DMS53 treated with DMSO at 0.1 percent for 48 hours (cell line): Measurements from ENCODE around the gene USP40.

Source experiments
- DNase-seq: peaks from one replicate; lab custom pipeline; 2025; ENCODE audit not compliant: unreplicated experiment; lab: John Stamatoyannopoulos, UW

Gene USP40

GRCh38 chr2:233445152-233445830, 121.3 kb downstream of the USP40 start:
- DNase-seq: no peak

- no peak for DNase-seq
These were observed 122.1 kb downstream of the USP40 start for GRCh38 chr2:233444501-233444900.

GRCh38 chr2:233443511-233444183, 122.9 kb downstream of the USP40 start:
- DNase-seq: peak; percentile 49

GRCh38 chr2:233442028-233442310, 124.6 kb downstream of the USP40 start:
- DNase-seq: no peak

GRCh38 chr2:233441161-233442027, 125.2 kb downstream of the USP40 start:
- DNase-seq: no peak

- DNase-seq: no peak
These were observed 125.9 kb downstream of the USP40 start for GRCh38 chr2:233440714-233441113.

- DNase-seq: no peak
These were observed 126.3 kb downstream of the USP40 start for GRCh38 chr2:233440314-233440713.

- DNase-seq: no peak
These were observed 127.4 kb downstream of the USP40 start for GRCh38 chr2:233439191-233439590.

GRCh38 chr2:233438573-233439147, 127.9 kb downstream of the USP40 start:
- no peak for DNase-seq

- no peak for DNase-seq
These were observed 129.1 kb downstream of the USP40 start for GRCh38 chr2:233437439-233437955.

- DNase-seq: no peak
These were observed 129.7 kb downstream of the USP40 start for GRCh38 chr2:233436691-233437438.

GRCh38 chr2:233436191-233436581, 130.4 kb downstream of the USP40 start:
- no peak for DNase-seq

GRCh38 chr2:233435436-233436190, 131.0 kb downstream of the USP40 start:
- no peak for DNase-seq

GRCh38 chr2:233434666-233435330, 131.8 kb downstream of the USP40 start:
- DNase-seq: no peak

GRCh38 chr2:233433794-233434193, 132.8 kb downstream of the USP40 start:
- DNase-seq: no peak

GRCh38 chr2:233433029-233433428, 133.6 kb downstream of the USP40 start:
- no peak for DNase-seq

GRCh38 chr2:233430651-233431050, 135.9 kb downstream of the USP40 start:
- no peak for DNase-seq

- no peak for DNase-seq
These were observed 136.5 kb downstream of the USP40 start for GRCh38 chr2:233430081-233430480.

- DNase-seq: no peak
These were observed 137.2 kb downstream of the USP40 start for GRCh38 chr2:233429175-233429897.
